Epidermal melanocyte (primary cell): Measurements from ENCODE around the gene AGXT2.

Experiments
- DNase-seq: peaks from one replicate; pipeline ENCODE4 v3.0.0; 2011; ENCODE audit warnings: low spot score; ENCODE audit not compliant: insufficient read length

The AGXT2 gene

GRCh38 chr5:35047785-35048404 is at the start of gene AGXT2:
Gene AGXT2 (minus strand): TSS chr5:35047949. CDS start chr5:35047892, 57 bp downstream.
- DNase-seq, result no peak

GRCh38 chr5:35096932-35097331 is 49.2 kb upstream of the AGXT2 start:
- no peak for DNase-seq

GRCh38 chr5:35096216-35096615 is 48.5 kb upstream of the AGXT2 start:
- no peak for DNase-seq

GRCh38 chr5:35095366-35095765 is 47.6 kb upstream of the AGXT2 start:
- DNase-seq, result no peak

GRCh38 chr5:35094948-35095347 is 47.2 kb upstream of the AGXT2 start:
- no peak for DNase-seq

GRCh38 chr5:35092703-35093102 is 45.0 kb upstream of the AGXT2 start:
- DNase-seq, result no peak

- DNase-seq, result no peak
Observed at GRCh38 chr5:35091704-35092103, 44.0 kb upstream of the AGXT2 start.

GRCh38 chr5:35089334-35090314 is 41.9 kb upstream of the AGXT2 start:
- peak; percentile 42 for DNase-seq

- DNase-seq, result no peak
Observed at GRCh38 chr5:35087991-35088390, 40.2 kb upstream of the AGXT2 start.

GRCh38 chr5:35083150-35083549 is 35.4 kb upstream of the AGXT2 start:
- no peak for DNase-seq

GRCh38 chr5:35082530-35082929 is 34.8 kb upstream of the AGXT2 start:
- DNase-seq, result no peak

- DNase-seq, result no peak
Observed at GRCh38 chr5:35081134-35081533, 33.4 kb upstream of the AGXT2 start.

GRCh38 chr5:35073160-35073559 is 25.4 kb upstream of the AGXT2 start:
- DNase-seq, result no peak

- no peak for DNase-seq
Observed at GRCh38 chr5:35069188-35069587, 21.4 kb upstream of the AGXT2 start.

GRCh38 chr5:35067985-35068384 is 20.2 kb upstream of the AGXT2 start:
- DNase-seq, result no peak

GRCh38 chr5:35066260-35066795 is 18.6 kb upstream of the AGXT2 start:
- DNase-seq, result no peak

GRCh38 chr5:35063414-35063813 is 15.7 kb upstream of the AGXT2 start:
- DNase-seq, result no peak

- no peak for DNase-seq
Observed at GRCh38 chr5:35061211-35061770, 13.5 kb upstream of the AGXT2 start.

- no peak for DNase-seq
Observed at GRCh38 chr5:35060236-35060635, 12.5 kb upstream of the AGXT2 start.

GRCh38 chr5:35059251-35059650 is 11.5 kb upstream of the AGXT2 start:
- DNase-seq, result no peak

- no peak for DNase-seq
Observed at GRCh38 chr5:35058374-35058788, 10.6 kb upstream of the AGXT2 start.

GRCh38 chr5:35056686-35057085 is 8.9 kb upstream of the AGXT2 start:
- DNase-seq, result no peak
